H1 (cell line): ENCODE measurements around the gene CCDC12. TPM values are rescaled to one million over a fixed set of nuclear protein-coding genes. Genes with fewer than 3 reads are reported as not detected.

Source experiments
- CTCF ChIA-PET: fragments of 300-600 bp; sonication (Branson Sonifier 250); formaldehyde crosslinking; loops from one replicate; lab custom pipeline; 2021; ENCODE audit not compliant: partially characterized antibody; lab: Charles Lee
- POLR2A ChIA-PET: fragments of 300-600 bp; sonication (Branson Sonifier 250); formaldehyde crosslinking; loops from one replicate; lab custom pipeline; 2021; ENCODE audit warnings: inconsistent platforms; ENCODE audit not compliant: partially characterized antibody; lab: Charles Lee
- DNase-seq, 2 experiments: peaks; one replicate each; pipeline versions ENCODE4 v3.0.0 to v3.0.0-alpha.2; 2010 to 2022; ENCODE audit warnings: low spot score in 2 of 2, low read depth in 1 of 2, mixed read lengths in 1 of 2
- FAIRE-seq: peaks from 2 replicates; lab custom pipeline; 2011; peaks lifted over from hg19 to GRCh38; lab: Jason Lieb, UNC
- H2AFZ ChIP-seq: 2 replicates; pipeline ENCODE4 v1.8.1; 2012; ENCODE audit warnings: low read length, inconsistent platforms
- H2AK5ac ChIP-seq: 2 replicates; pipeline ENCODE4 v1.6.1; 2013; ENCODE audit warnings: low read depth, low read length
- H2BK120ac ChIP-seq: replicated peaks from 2 replicates; pipeline ENCODE3; 2013; ENCODE audit warnings: low read depth, low read length, inconsistent platforms
- H2BK12ac ChIP-seq: 2 replicates; pipeline ENCODE4 v1.6.1; 2013; ENCODE audit warnings: low read depth, low read length
- H2BK15ac ChIP-seq: 2 replicates; pipeline ENCODE4 v1.6.1; 2013; ENCODE audit warnings: low read length
- H2BK20ac ChIP-seq: 2 replicates; pipeline ENCODE4 v1.6.1; 2013; ENCODE audit warnings: low read length
- H2BK5ac ChIP-seq: 2 replicates; pipeline ENCODE4 v1.6.1; 2013; ENCODE audit warnings: low read depth, low read length
- H3K14ac ChIP-seq: 2 replicates; pipeline ENCODE4 v1.6.1; 2013; ENCODE audit warnings: inconsistent platforms; ENCODE audit not compliant: insufficient read length
- H3K18ac ChIP-seq: 2 replicates; pipeline ENCODE4 v1.6.1; 2013; ENCODE audit warnings: low read length; ENCODE audit errors: extremely low read depth
- H3K23ac ChIP-seq: 2 replicates; pipeline ENCODE4 v1.6.1; 2013; ENCODE audit warnings: inconsistent platforms; ENCODE audit not compliant: insufficient read length
- H3K23me2 ChIP-seq: 2 replicates; pipeline ENCODE4 v1.6.1; 2013; ENCODE audit warnings: low read depth, low read length
- H3K27ac ChIP-seq: 2 replicates; pipeline ENCODE4 v1.6.1; 2011; ENCODE audit warnings: low read depth, low read length, inconsistent platforms
- H3K27me3 ChIP-seq, 4 experiments: replicated peaks in 1 of 4; 1 replicate in 1 of 4; 2 replicates in 3 of 4; pipeline versions ENCODE4 v1.6.1 to v1.8.1; 2011 to 2013; ENCODE audit warnings: low read length in 3 of 4, mild to moderate bottlenecking in 3 of 4, inconsistent platforms in 2 of 4, mixed read lengths in 2 of 4, moderate library complexity in 1 of 4; ENCODE audit not compliant: control insufficient read depth in 3 of 4, insufficient read depth in 3 of 4; ENCODE audit errors: extremely low read depth in 1 of 4
- H3K36me3 ChIP-seq, 4 experiments: 2 replicates each; pipeline versions ENCODE4 v1.6.1 to v1.8.1; 2011 to 2013; ENCODE audit warnings: mild to moderate bottlenecking in 4 of 4, low read length in 3 of 4, moderate library complexity in 2 of 4, control low read depth in 1 of 4, inconsistent platforms in 1 of 4; ENCODE audit not compliant: insufficient read depth in 4 of 4, control insufficient read depth in 2 of 4
- H3K4ac ChIP-seq: replicated peaks from 2 replicates; pipeline ENCODE3; 2013; ENCODE audit warnings: low read length, low read depth, mixed read lengths, inconsistent platforms; ENCODE audit not compliant: insufficient read length
- H3K4me1 ChIP-seq, 4 experiments: replicated peaks in 1 of 4; 1 replicate in 1 of 4; 2 replicates in 3 of 4; pipeline versions ENCODE4 v1.6.1 to v1.8.1; 2011 to 2013; ENCODE audit warnings: low read length in 3 of 4, inconsistent platforms in 2 of 4, mixed read lengths in 1 of 4; ENCODE audit not compliant: insufficient read depth in 4 of 4, control insufficient read depth in 3 of 4
- H3K4me2 ChIP-seq, 2 experiments: 2 replicates each; pipeline versions ENCODE4 v1.6.1 to v1.8.1; 2011 to 2013; ENCODE audit warnings: low read depth in 2 of 2, low read length in 2 of 2, control low read depth in 1 of 2, inconsistent platforms in 1 of 2, mild to moderate bottlenecking in 1 of 2; ENCODE audit not compliant: insufficient read depth in 1 of 2
- H3K4me3 ChIP-seq, 4 experiments: fragments of 200-600, 300-600 bp in 1 of 4; sonication (generic), shearing (Covaris generic), sonication (Bioruptor Twin) in 1 of 4; 2 replicates each; pipeline versions ENCODE4 v1.5.1 to v1.8.1; 2011 to 2016; ENCODE audit warnings: low read length in 4 of 4, low read depth in 3 of 4, control low read depth in 2 of 4, inconsistent platforms in 2 of 4, mild to moderate bottlenecking in 2 of 4, mixed read lengths in 1 of 4, moderate library complexity in 1 of 4; ENCODE audit not compliant: insufficient read depth in 2 of 4; ENCODE audit errors: extremely low read depth in 1 of 4
- H3K56ac ChIP-seq: replicated peaks from 2 replicates; pipeline ENCODE3; 2013; ENCODE audit warnings: low read depth, mild to moderate bottlenecking, mixed read lengths, low read length, inconsistent platforms; ENCODE audit not compliant: insufficient read length
- H3K79me1 ChIP-seq: 2 replicates; pipeline ENCODE4 v1.6.1; 2013; ENCODE audit warnings: low read depth, low read length, control low read depth
- H3K79me2 ChIP-seq, 2 experiments: 2 replicates each; pipeline versions ENCODE4 v1.6.1 to v1.8.1; 2012 to 2013; ENCODE audit warnings: low read length in 2 of 2, mild to moderate bottlenecking in 2 of 2, inconsistent platforms in 1 of 2; ENCODE audit not compliant: insufficient read depth in 2 of 2, control insufficient read depth in 1 of 2
- H3K9ac ChIP-seq, 4 experiments: replicated peaks in 1 of 4; 1 replicate in 1 of 4; 2 replicates in 3 of 4; pipeline versions ENCODE4 v1.6.1 to v1.8.1; 2011 to 2013; ENCODE audit warnings: low read depth in 3 of 4, low read length in 3 of 4, control low read depth in 2 of 4, mild to moderate bottlenecking in 2 of 4, moderate library complexity in 2 of 4, inconsistent platforms in 1 of 4; ENCODE audit errors: extremely low read depth in 1 of 4
- H3K9me3 ChIP-seq, 2 experiments: 2 replicates each; pipeline versions ENCODE4 v1.6.1 to v1.8.1; 2012 to 2013; ENCODE audit warnings: mild to moderate bottlenecking in 2 of 2, moderate library complexity in 2 of 2, control low read depth in 1 of 2, inconsistent platforms in 1 of 2, low read depth in 1 of 2, low read length in 1 of 2, mixed read lengths in 1 of 2; ENCODE audit not compliant: insufficient read depth in 2 of 2
- H4K20me1 ChIP-seq, 2 experiments: replicated peaks in 1 of 2; 2 replicates each; pipeline versions ENCODE3 to v1.8.1; 2011 to 2013; ENCODE audit warnings: inconsistent platforms in 2 of 2, low read length in 2 of 2, mild to moderate bottlenecking in 1 of 2; ENCODE audit not compliant: insufficient read depth in 2 of 2, control insufficient read depth in 1 of 2
- H4K5ac ChIP-seq: 2 replicates; pipeline ENCODE4 v1.6.1; 2013; ENCODE audit warnings: low read length, low read depth, mixed read lengths, inconsistent platforms; ENCODE audit not compliant: insufficient read length
- H4K8ac ChIP-seq: 2 replicates; pipeline ENCODE4 v1.8.0; 2013; ENCODE audit warnings: mild to moderate bottlenecking, moderate library complexity, low read length, inconsistent platforms; ENCODE audit not compliant: insufficient read depth; ENCODE audit errors: extremely low read depth
- H4K91ac ChIP-seq: replicated peaks from 2 replicates; pipeline ENCODE3; 2013; ENCODE audit warnings: low read length, mixed read lengths, inconsistent platforms; ENCODE audit not compliant: insufficient read length
- ATF3 ChIP-seq: IDR thresholded peaks from 2 replicates; pipeline ENCODE4 v1.6.1; 2011; ENCODE audit warnings: low read depth, mild to moderate bottlenecking, low read length; ENCODE audit not compliant: insufficient read depth
- BCL11A ChIP-seq, 2 experiments: IDR thresholded peaks; one replicate each; pipeline ENCODE4 v1.6.1; 2011; ENCODE audit warnings: low read depth in 2 of 2, low read length in 2 of 2, mild to moderate bottlenecking in 2 of 2
- CBX5 ChIP-seq: fragments of 300-800, 300-1000 bp; sonication (generic); IDR thresholded peaks from 2 replicates; pipeline ENCODE4 v1.7.1; 2016; ENCODE audit warnings: antibody characterized with exemption, low read length, low read depth
- CHD1 ChIP-seq: IDR thresholded peaks from 2 replicates; pipeline ENCODE4 v1.6.1; 2012; ENCODE audit warnings: low read depth, low read length, improper control_type of control experiment
- EP300 ChIP-seq, 2 experiments: IDR thresholded peaks; 1 replicate in 1 of 2; 2 replicates in 1 of 2; pipeline ENCODE4 v1.6.1; 2011 to 2012; ENCODE audit warnings: low read depth in 2 of 2, low read length in 2 of 2, mild to moderate bottlenecking in 2 of 2, borderline replicate concordance in 1 of 2, inconsistent platforms in 1 of 2, moderate library complexity in 1 of 2
- FOSL1 ChIP-seq: IDR thresholded peaks from 2 replicates; pipeline ENCODE4 v1.6.1; 2011; ENCODE audit warnings: mild to moderate bottlenecking, low read depth, low read length, moderate library complexity; ENCODE audit not compliant: insufficient read depth
- HDAC2 ChIP-seq, 2 experiments: fragments of 300-600 bp in 1 of 2; sonication (generic) in 1 of 2; IDR thresholded peaks; 2 replicates each; pipeline ENCODE4 v1.6.1; 2011 to 2012; ENCODE audit warnings: low read depth in 2 of 2, low read length in 2 of 2, mild to moderate bottlenecking in 2 of 2, moderate library complexity in 2 of 2, borderline replicate concordance in 1 of 2, inconsistent platforms in 1 of 2
- HDAC6 ChIP-seq: IDR thresholded peaks from one replicate; pipeline ENCODE4 v1.7.1; 2012; ENCODE audit warnings: low read depth, mild to moderate bottlenecking, inconsistent platforms, low read length, moderate library complexity
- PHF8 ChIP-seq: fragments of 200-600 bp; sonication (generic); conservative IDR thresholded peaks from 2 replicates; pipeline ENCODE4 v1.7.1; 2012; ENCODE audit warnings: low read depth, mild to moderate bottlenecking, inconsistent platforms, low read length, moderate library complexity
- POLR2A ChIP-seq, 2 experiments: IDR thresholded peaks; 1 replicate in 1 of 2; 2 replicates in 1 of 2; pipeline ENCODE4 v1.6.1; 2011; ENCODE audit warnings: low read depth in 2 of 2, low read length in 2 of 2, mild to moderate bottlenecking in 2 of 2; ENCODE audit errors: control extremely low read depth in 1 of 2
- POLR2AphosphoS5 ChIP-seq: IDR thresholded peaks from 2 replicates; pipeline ENCODE4 v1.6.1; 2011; ENCODE audit warnings: low read depth, low read length
- RXRA ChIP-seq: IDR thresholded peaks from 2 replicates; pipeline ENCODE4 v1.6.1; 2011; ENCODE audit warnings: low read depth, mild to moderate bottlenecking, low read length, moderate library complexity; ENCODE audit not compliant: insufficient read depth
- SRF ChIP-seq: IDR thresholded peaks from 2 replicates; pipeline ENCODE4 v1.6.1; 2011; ENCODE audit warnings: mild to moderate bottlenecking, low read depth, low read length, moderate library complexity
- TEAD4 ChIP-seq: IDR thresholded peaks from 2 replicates; pipeline ENCODE4 v1.6.1; 2012; ENCODE audit warnings: low read depth, low read length, inconsistent platforms, mixed read lengths
- WGBS, 2 experiments: shearing (Covaris generic) in 1 of 2; methylation state at CpG; one replicate each; pipeline versions ENCODE4 v1.1.6 to v1.1.7; 2013 to 2015; ENCODE audit warnings: low lambda C conversion rate in 2 of 2, mixed read lengths in 2 of 2, inconsistent platforms in 1 of 2, low coverage in 1 of 2, missing lambda C conversion rate in 1 of 2; ENCODE audit not compliant: insufficient replicate concordance in 2 of 2, insufficient coverage in 1 of 2, insufficient read length in 1 of 2; ENCODE audit errors: extremely low coverage in 1 of 2, missing lambda C conversion rate in 1 of 2; 5-methylcytosine and 5-hydroxymethylcytosine counted together
- polyA plus RNA-seq, 7 experiments: library from polyadenylated mRNA; depleted of rRNA in 3 of 7; stranded (reverse) in 5 of 7; unstranded in 2 of 7; fragments of >200 nt in 5 of 7; fragments of 200-250 nt in 2 of 7; gene quantifications; 1 replicate in 5 of 7; 2 replicates in 1 of 7; 4 replicates in 1 of 7; pipeline versions ENCODE4 v1.2.1 to v1.2.3, GENCODE V29; 2011 to 2013; ENCODE audit warnings: missing spikeins in 2 of 7, mixed read lengths in 2 of 7
- total RNA-seq: library from RNA; stranded (reverse); fragmentation: NEBNext Ultra II Directional; extraction: Animal tissue kit (Norgen Biotek cat#: 25700); gene quantifications from 2 replicates; pipeline ENCODE4 v1.2.1, GENCODE V29; 2021

The CCDC12 gene
- total and polyA plus RNA-seq, 2 of the 8 experiments (the other 6 are each of a cell fraction or from before 2014, with no cell fraction given) = 29.5 to 41.3 TPM

GRCh38 chr3:46907960-46908293 lies 68.6 kb downstream of the CCDC12 start:
- no peak overlapping the region for H4K91ac ChIP-seq
- H3K4me3 ChIP-seq = no peak overlapping the region
- CTCF ChIA-PET = interaction anchor here (2.0 to 2.4 kb wide), 3 partner anchors 8 to 201 kb away, joined by 12 to 28 read pairs (median 24); no protein-coding TSS in a partner anchor
- no peak overlapping the region for H2AK5ac ChIP-seq
- 81% methylated on average over 1 of the region's 1 CpG; no CpG with 5 or more reads in 1 of the 2 experiments for WGBS, 2 experiments
- H3K4ac ChIP-seq = no peak overlapping the region
- no peak overlapping the region for H2BK15ac ChIP-seq
- H2BK120ac ChIP-seq = no peak overlapping the region
- peaks cover 0 to 5% of the 10 kb centered on the region in 2 experiments for H4K20me1 ChIP-seq
- no peak overlapping the region for H2BK12ac ChIP-seq
- no peak overlapping the region for H3K18ac ChIP-seq
- H2BK5ac ChIP-seq = no peak overlapping the region
- FAIRE-seq (no peak), DNase-seq (no peak)
- no peak overlapping the region for H4K5ac ChIP-seq
- no peak overlapping the region for H3K4me2 ChIP-seq
- no peaks in the 10 kb centered on the region for H3K9me3 ChIP-seq
- H3K79me1 ChIP-seq = no peaks in the 10 kb centered on the region; the same call in 1 of the 2 replicates
- H3K79me2 ChIP-seq = no peaks in the 10 kb centered on the region
- no peak overlapping the region for H2AFZ ChIP-seq
- H3K4me1 ChIP-seq = peaks cover 0 to 3% (median 1%) of the 10 kb centered on the region in 4 experiments; a peak in 2 of 7 replicates
- no peak overlapping the region for H3K14ac ChIP-seq
- no peak overlapping the region for H3K56ac ChIP-seq
- H2BK20ac ChIP-seq = no peak overlapping the region
- H3K9ac ChIP-seq = no peak overlapping the region
- no peaks in the 10 kb centered on the region for H3K36me3 ChIP-seq
- H3K27ac ChIP-seq = no peak overlapping the region
- no peaks in the 10 kb centered on the region; a peak in 2 of 7 replicates for H3K27me3 ChIP-seq
- POLR2A ChIA-PET = no interaction called here
- H3K23ac ChIP-seq = no peak overlapping the region
- no peak overlapping the region for H4K8ac ChIP-seq
- no peaks in the 10 kb centered on the region; the same call in 1 of the 2 replicates for H3K23me2 ChIP-seq
- no peak for TF ChIP-seq TEAD4
- TF ChIP-seq ATF3 = no peak
- no peak for TF ChIP-seq HDAC2 (IDR thresholded peaks at IDR 0.05; ENCODE audit: borderline replicate concordance in 1 of 2, low read depth in 2 of 2, low read length in 2 of 2)
- no peak for TF ChIP-seq EP300 (IDR thresholded peaks at IDR 0.05; ENCODE audit: borderline replicate concordance in 1 of 2, low read depth in 2 of 2, low read length in 2 of 2)
- TF ChIP-seq SRF = no peak
- TF ChIP-seq RXRA = no peak
- TF ChIP-seq CBX5 = no peak
- TF ChIP-seq PHF8 = no peak
- TF ChIP-seq POLR2AphosphoS5 = no peak
- no peak for TF ChIP-seq FOSL1
- no peak for TF ChIP-seq CHD1
- TF ChIP-seq POLR2A (IDR thresholded peaks at IDR 0.05; ENCODE audit: control extremely low read depth in 1 of 2, low read depth in 2 of 2, low read length in 2 of 2) = no peak
- no peak for TF ChIP-seq HDAC6
- no peak for TF ChIP-seq BCL11A (IDR thresholded peaks at IDR 0.05; ENCODE audit: low read depth in 2 of 2, low read length in 2 of 2)
